Mesenchymal stem cell (in vitro differentiated cells and primary cell): ENCODE data around the gene MT1F.

Experiments used
- DNase-seq: peaks from one replicate; pipeline ENCODE4 v3.0.0-alpha.2; 2013
- H2AFZ ChIP-seq: one replicate; pipeline ENCODE4 v1.6.1; 2013; ENCODE audit warnings: low read depth, mild to moderate bottlenecking, control low read depth, inconsistent platforms, low read length, moderate library complexity
- H2AK5ac ChIP-seq: 2 replicates; pipeline ENCODE4 v1.6.1; 2013; ENCODE audit warnings: low read length, moderate library complexity, mild to moderate bottlenecking, inconsistent platforms; ENCODE audit not compliant: severe bottlenecking
- H2BK120ac ChIP-seq: one replicate; pipeline ENCODE4 v1.6.1; 2013; ENCODE audit warnings: low read depth, mild to moderate bottlenecking, inconsistent platforms, low read length, moderate library complexity
- H2BK12ac ChIP-seq, 2 experiments: one replicate each; pipeline ENCODE4 v1.6.1; 2013; ENCODE audit warnings: inconsistent platforms in 2 of 2, low read length in 2 of 2, mild to moderate bottlenecking in 2 of 2, moderate library complexity in 2 of 2, control low read depth in 1 of 2
- H2BK15ac ChIP-seq: one replicate; pipeline ENCODE4 v1.6.1; 2013; ENCODE audit warnings: mild to moderate bottlenecking, low read depth, inconsistent platforms; ENCODE audit not compliant: poor library complexity, severe bottlenecking
- H2BK5ac ChIP-seq: 2 replicates; pipeline ENCODE4 v1.6.1; 2013; ENCODE audit warnings: low read depth, mild to moderate bottlenecking, low read length, control low read depth, inconsistent platforms; ENCODE audit not compliant: poor library complexity, severe bottlenecking
- H3K14ac ChIP-seq, 2 experiments: one replicate each; pipeline ENCODE4 v1.6.1; 2013; ENCODE audit warnings: inconsistent platforms in 2 of 2, low read length in 2 of 2, control low read depth in 1 of 2, mild to moderate bottlenecking in 1 of 2, moderate library complexity in 1 of 2
- H3K18ac ChIP-seq, 2 experiments: one replicate each; pipeline ENCODE4 v1.6.1; 2013; ENCODE audit warnings: inconsistent platforms in 2 of 2, low read length in 2 of 2, control low read depth in 1 of 2, low read depth in 1 of 2, mild to moderate bottlenecking in 1 of 2
- H3K23ac ChIP-seq, 2 experiments: one replicate each; pipeline ENCODE4 v1.6.1; 2013; ENCODE audit warnings: inconsistent platforms in 2 of 2, low read length in 2 of 2, mild to moderate bottlenecking in 2 of 2, moderate library complexity in 2 of 2, control low read depth in 1 of 2
- H3K27ac ChIP-seq: 2 replicates; pipeline ENCODE4 v1.5.1; 2013; ENCODE audit warnings: mild to moderate bottlenecking, moderate library complexity, low read length, control low read depth, inconsistent platforms; ENCODE audit not compliant: poor library complexity, severe bottlenecking
- H3K27me3 ChIP-seq, 2 experiments: 2 replicates each; pipeline versions ENCODE4 v1.6.1 to v1.7.0; 2013; ENCODE audit warnings: low read length in 2 of 2, mild to moderate bottlenecking in 2 of 2, moderate library complexity in 2 of 2, control low read depth in 1 of 2, inconsistent platforms in 1 of 2; ENCODE audit not compliant: control insufficient read depth in 1 of 2, insufficient read depth in 1 of 2
- H3K36me3 ChIP-seq, 2 experiments: 2 replicates each; pipeline versions ENCODE4 v1.6.1 to v1.7.0; 2013; ENCODE audit warnings: low read length in 2 of 2, control low read depth in 1 of 2, inconsistent platforms in 1 of 2, low read depth in 1 of 2, mild to moderate bottlenecking in 1 of 2; ENCODE audit not compliant: insufficient read depth in 2 of 2, control insufficient read depth in 1 of 2
- H3K4ac ChIP-seq, 2 experiments: one replicate each; pipeline ENCODE4 v1.6.1; 2013; ENCODE audit warnings: inconsistent platforms in 2 of 2, low read length in 2 of 2, mild to moderate bottlenecking in 2 of 2, moderate library complexity in 2 of 2, control low read depth in 1 of 2, low read depth in 1 of 2
- H3K4me1 ChIP-seq: 2 replicates; pipeline ENCODE4 v1.6.1; 2013; ENCODE audit warnings: low read depth, low read length, control low read depth; ENCODE audit not compliant: control insufficient read depth, insufficient read depth
- H3K4me2 ChIP-seq: 2 replicates; pipeline ENCODE4 v1.6.1; 2013; ENCODE audit warnings: low read length, mild to moderate bottlenecking, inconsistent platforms; ENCODE audit not compliant: poor library complexity, severe bottlenecking
- H3K4me3 ChIP-seq, 2 experiments: 2 replicates each; pipeline versions ENCODE4 v1.5.1 to v1.7.0; 2013; ENCODE audit warnings: low read length in 2 of 2, mild to moderate bottlenecking in 2 of 2, control low read depth in 1 of 2, low read depth in 1 of 2; ENCODE audit not compliant: insufficient read depth in 1 of 2
- H3K79me1 ChIP-seq: replicated peaks from 2 replicates; pipeline ENCODE4 v1.6.1; 2013; ENCODE audit warnings: mild to moderate bottlenecking, control low read depth, low read length, inconsistent platforms; ENCODE audit not compliant: poor library complexity, severe bottlenecking
- H3K9ac ChIP-seq: 2 replicates; pipeline ENCODE4 v1.7.0; 2013; ENCODE audit warnings: mild to moderate bottlenecking, low read length, moderate library complexity
- H3K9me3 ChIP-seq: 2 replicates; pipeline ENCODE4 v1.7.0; 2013; ENCODE audit warnings: mild to moderate bottlenecking, low read length; ENCODE audit not compliant: control insufficient read depth
- H4K8ac ChIP-seq: one replicate; pipeline ENCODE4 v1.6.1; 2013; ENCODE audit warnings: inconsistent platforms, mild to moderate bottlenecking, low read length, moderate library complexity
- H4K91ac ChIP-seq: one replicate; pipeline ENCODE4 v1.6.1; 2013; ENCODE audit warnings: mild to moderate bottlenecking, low read length, inconsistent platforms
- WGBS: methylation state at CpG from one replicate; pipeline ENCODE4 v1.1.7; 2013; ENCODE audit warnings: mixed read lengths; 5-methylcytosine and 5-hydroxymethylcytosine counted together

MT1F gene

GRCh38 chr16:56652600-56652999, 5.2 kb upstream of the MT1F start:
- Histone ChIP-seq H3K4me3 (no peak overlapping the region), H3K79me1 (no peaks in the 10 kb centered on the region), H2AK5ac (no peak overlapping the region), H3K4ac (no peak overlapping the region), H4K8ac (no peak overlapping the region), H3K27ac (no peak overlapping the region), H3K4me1 (peaks cover 13% of the 10 kb centered on the region), H2AFZ (no peak overlapping the region), H2BK5ac (no peak overlapping the region), H3K36me3 (no peaks in the 10 kb centered on the region), H3K4me2 (no peak overlapping the region), H2BK15ac (no peak overlapping the region), H3K9ac (no peak overlapping the region), H3K14ac (no peak overlapping the region), H3K9me3 (no peaks in the 10 kb centered on the region), H3K23ac (no peak overlapping the region), H2BK12ac (no peak overlapping the region), H2BK120ac (no peak overlapping the region), H4K91ac (no peak overlapping the region), H3K27me3 (peaks cover 43 to 49% of the 10 kb centered on the region in 2 experiments), H3K18ac (no peak overlapping the region)
- WGBS, result 58% methylated on average over 1 of the region's 1 CpG
- no peak for DNase-seq

GRCh38 chr16:56653218-56653617, 4.5 kb upstream of the MT1F start:
- Histone ChIP-seq H2BK120ac (no peak overlapping the region), H2BK15ac (no peak overlapping the region), H3K27me3 (peaks cover 43 to 49% of the 10 kb centered on the region in 2 experiments), H4K8ac (no peak overlapping the region), H3K9me3 (no peaks in the 10 kb centered on the region), H3K79me1 (no peaks in the 10 kb centered on the region), H3K4me1 (peaks cover 17% of the 10 kb centered on the region), H3K18ac (no peak overlapping the region), H3K4me2 (no peak overlapping the region), H3K23ac (no peak overlapping the region), H2AK5ac (no peak overlapping the region), H3K27ac (no peak overlapping the region), H3K14ac (no peak overlapping the region), H3K9ac (no peak overlapping the region), H2BK12ac (no peak overlapping the region), H4K91ac (no peak overlapping the region), H2BK5ac (no peak overlapping the region), H3K4me3 (no peak overlapping the region), H3K4ac (no peak overlapping the region), H2AFZ (no peak overlapping the region), H3K36me3 (no peaks in the 10 kb centered on the region)
- 87% methylated on average over 5 of the region's 7 CpGs for WGBS
- DNase-seq, result no peak

DNA sequence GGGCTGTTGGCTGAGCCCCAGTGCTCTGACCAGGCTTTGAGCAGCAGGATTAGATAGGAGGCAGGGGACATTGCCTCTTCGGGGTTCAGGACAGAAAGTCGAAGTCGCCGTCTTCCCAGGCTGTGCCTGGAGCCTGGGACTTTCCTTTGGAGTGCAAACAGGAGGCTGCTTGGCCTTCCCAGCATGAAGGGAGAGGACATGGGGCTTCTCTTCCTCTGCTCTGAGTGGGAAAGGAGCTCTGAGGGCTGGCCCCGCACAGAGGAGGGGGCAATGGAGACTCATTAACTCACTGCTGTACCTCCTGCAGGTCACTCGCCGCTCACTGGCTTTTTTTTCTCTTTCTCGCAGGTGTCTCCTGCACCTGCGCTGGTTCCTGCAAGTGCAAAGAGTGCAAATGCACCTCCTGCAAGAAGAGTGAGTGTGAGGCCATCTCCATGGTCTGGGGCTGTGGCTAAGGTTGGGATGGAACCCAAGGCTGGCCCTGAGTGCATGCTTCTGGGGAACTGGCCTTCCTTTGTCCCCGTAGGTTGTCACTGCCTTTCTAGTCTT, 642 bp downstream of the MT1F start:
- no peak overlapping the region for H3K14ac ChIP-seq
- DNase-seq, result no peak

GRCh38 chr16:56662357-56663354, 4.9 kb downstream of the MT1F start:
- Histone ChIP-seq H3K27ac (no peak overlapping the region), H3K14ac (no peak overlapping the region), H2AK5ac (no peak overlapping the region), H2AFZ (no peak overlapping the region), H4K91ac (no peak overlapping the region), H3K9ac (no peak overlapping the region), H3K23ac (no peak overlapping the region), H3K4me1 (peaks cover 14% of the 10 kb centered on the region), H4K8ac (no peak overlapping the region), H2BK120ac (no peak overlapping the region), H3K4me2 (peak overlapping the region; percentile 19), H3K9me3 (no peaks in the 10 kb centered on the region), H2BK15ac (no peak overlapping the region), H3K79me1 (no peaks in the 10 kb centered on the region), H2BK5ac (no peak overlapping the region), H3K4me3 (peak overlapping the region in 1 of 2 experiments; percentile 27), H3K36me3 (no peaks in the 10 kb centered on the region), H2BK12ac (no peak overlapping the region), H3K4ac (no peak overlapping the region), H3K18ac (no peak overlapping the region), H3K27me3 (peaks cover 92 to 96% of the 10 kb centered on the region in 2 experiments)
- DNase-seq, result no peak
- WGBS, result 7% methylated on average over 42 of the region's 48 CpGs

More for the DNA sequence above, 642 bp downstream of the MT1F start:
- no peak overlapping the region for H4K8ac ChIP-seq
- no peak overlapping the region for H3K23ac ChIP-seq
- H3K36me3 ChIP-seq, result no peaks in the 10 kb centered on the region
- no peak overlapping the region for H2BK120ac ChIP-seq
- H2AK5ac ChIP-seq, result no peak overlapping the region
- H3K4me3 ChIP-seq, result peak overlapping the region in 1 of 2 experiments; percentile 73
- peaks cover 58 to 64% of the 10 kb centered on the region in 2 experiments for H3K27me3 ChIP-seq
- no peak overlapping the region for H3K27ac ChIP-seq
- H3K9me3 ChIP-seq, result no peaks in the 10 kb centered on the region
- H2BK15ac ChIP-seq, result peak overlapping the region; percentile 13
- H2BK12ac ChIP-seq, result no peak overlapping the region
- H2BK5ac ChIP-seq, result no peak overlapping the region
- no peak overlapping the region for H2AFZ ChIP-seq
- H4K91ac ChIP-seq, result no peak overlapping the region
- H3K9ac ChIP-seq, result peak overlapping the region; percentile 5
- H3K4me2 ChIP-seq, result no peak overlapping the region
- WGBS, result 12% methylated on average over 10 of the region's 10 CpGs
- H3K79me1 ChIP-seq, result no peaks in the 10 kb centered on the region
- no peak overlapping the region for H3K18ac ChIP-seq
- H3K4ac ChIP-seq, result no peak overlapping the region
- H3K4me1 ChIP-seq, result peaks cover 23% of the 10 kb centered on the region
